ENCODE measurements around the gene CD274.

Gene CD274

GRCh38 chr9:5518171-5518936 lies 68.0 kb downstream of the CD274 start:
- H3K27me3 ChIP-seq (replicated peaks; ENCODE audit: control insufficient read depth, insufficient read depth, low read length), result no peaks in the 10 kb centered on the region
- H3K4me1 ChIP-seq (ENCODE audit: control insufficient read depth, insufficient read depth, low read length), result peaks cover 15% of the 10 kb centered on the region
- DNase-seq (ENCODE audit: low read depth), result peak; percentile 53
- no peaks in the 10 kb centered on the region for H3K36me3 ChIP-seq (ENCODE audit: control insufficient read depth, insufficient read depth, low read length, severe bottlenecking)
- no peak overlapping the region for H3K9ac ChIP-seq (ENCODE audit: low read length)
- no peaks in the 10 kb centered on the region for H3K9me3 ChIP-seq (ENCODE audit: control insufficient read depth, low read length)
- H3K4me3 ChIP-seq (ENCODE audit: low read length), result no peak overlapping the region

- peaks cover 5% of the 10 kb centered on the region for H3K9me3 ChIP-seq (ENCODE audit: control insufficient read depth, low read length)
- H3K36me3 ChIP-seq (ENCODE audit: control insufficient read depth, insufficient read depth, low read length, severe bottlenecking), result no peaks in the 10 kb centered on the region
- peaks cover 18% of the 10 kb centered on the region for H3K4me1 ChIP-seq (ENCODE audit: control insufficient read depth, insufficient read depth, low read length)
- no peak overlapping the region for H3K9ac ChIP-seq (ENCODE audit: low read length)
- no peaks in the 10 kb centered on the region for H3K27me3 ChIP-seq (replicated peaks; ENCODE audit: control insufficient read depth, insufficient read depth, low read length)
- no peak overlapping the region for H3K4me3 ChIP-seq (ENCODE audit: low read length)
- DNase-seq (ENCODE audit: low read depth), result no peak
Observed at GRCh38 chr9:5518937-5519319, 68.6 kb downstream of the CD274 start.

All from adipocyte (in vitro differentiated cells).